T follicular helper cell (primary cell): ENCODE data around the gene TMEM207.

Source experiments
- DNase-seq: peaks from one replicate; pipeline ENCODE4 v3.0.0-alpha.2; 2020; ENCODE audit warnings: low read depth

The TMEM207 gene

GRCh38 chr3:190444006-190444405, 5.7 kb downstream of the TMEM207 start:
- no peak for DNase-seq

GRCh38 chr3:190443257-190443656, 6.4 kb downstream of the TMEM207 start:
- DNase-seq: no peak

- DNase-seq: no peak
Observed at GRCh38 chr3:190442240-190442639, 7.5 kb downstream of the TMEM207 start.

GRCh38 chr3:190436331-190436730, 13.4 kb downstream of the TMEM207 start:
- no peak for DNase-seq

- DNase-seq: no peak
Observed at GRCh38 chr3:190435618-190436017, 14.1 kb downstream of the TMEM207 start.

GRCh38 chr3:190433626-190434025, 16.1 kb downstream of the TMEM207 start:
- DNase-seq: no peak

- DNase-seq: no peak
Observed at GRCh38 chr3:190432216-190432615, 17.5 kb downstream of the TMEM207 start.

- DNase-seq: no peak
Observed at GRCh38 chr3:190430906-190431305, 18.8 kb downstream of the TMEM207 start.

GRCh38 chr3:190429681-190430080, 20.0 kb downstream of the TMEM207 start:
- no peak for DNase-seq

GRCh38 chr3:190426806-190427507, 22.7 kb downstream of the TMEM207 start:
- DNase-seq: no peak

- no peak for DNase-seq
Observed at GRCh38 chr3:190425833-190426232, 23.9 kb downstream of the TMEM207 start.

- DNase-seq: no peak
Observed at GRCh38 chr3:190424478-190425439, 24.9 kb downstream of the TMEM207 start.

GRCh38 chr3:190424108-190424477, 25.6 kb downstream of the TMEM207 start:
- DNase-seq: no peak

- DNase-seq: no peak
Observed at GRCh38 chr3:190414297-190414696, 35.4 kb downstream of the TMEM207 start.

- DNase-seq: no peak
Observed at GRCh38 chr3:190404715-190405114, 45.0 kb downstream of the TMEM207 start.

GRCh38 chr3:190401963-190402362, 47.7 kb downstream of the TMEM207 start:
- DNase-seq: no peak

- no peak for DNase-seq
Observed at GRCh38 chr3:190399677-190400076, 50.0 kb downstream of the TMEM207 start.

GRCh38 chr3:190397889-190398288, 51.8 kb downstream of the TMEM207 start:
- no peak for DNase-seq

GRCh38 chr3:190396001-190396400, 53.7 kb downstream of the TMEM207 start:
- DNase-seq: no peak

- DNase-seq: no peak
Observed at GRCh38 chr3:190388703-190389102, 61.0 kb downstream of the TMEM207 start.

GRCh38 chr3:190387578-190388213, 62.0 kb downstream of the TMEM207 start, which contains the start of gene CLDN16:
Gene CLDN16 (plus strand): TSS chr3:190388163. CDS start chr3:190388330, 167 bp downstream.
- no peak for DNase-seq
